Ecto neural progenitor cell (in vitro differentiated cells): ENCODE results near the gene NR5A1.

ENCODE experiments used
- DNase-seq: peaks from one replicate; pipeline ENCODE4 v3.0.0-alpha.2; 2018; ENCODE audit warnings: low spot score

The NR5A1 gene

DNA sequence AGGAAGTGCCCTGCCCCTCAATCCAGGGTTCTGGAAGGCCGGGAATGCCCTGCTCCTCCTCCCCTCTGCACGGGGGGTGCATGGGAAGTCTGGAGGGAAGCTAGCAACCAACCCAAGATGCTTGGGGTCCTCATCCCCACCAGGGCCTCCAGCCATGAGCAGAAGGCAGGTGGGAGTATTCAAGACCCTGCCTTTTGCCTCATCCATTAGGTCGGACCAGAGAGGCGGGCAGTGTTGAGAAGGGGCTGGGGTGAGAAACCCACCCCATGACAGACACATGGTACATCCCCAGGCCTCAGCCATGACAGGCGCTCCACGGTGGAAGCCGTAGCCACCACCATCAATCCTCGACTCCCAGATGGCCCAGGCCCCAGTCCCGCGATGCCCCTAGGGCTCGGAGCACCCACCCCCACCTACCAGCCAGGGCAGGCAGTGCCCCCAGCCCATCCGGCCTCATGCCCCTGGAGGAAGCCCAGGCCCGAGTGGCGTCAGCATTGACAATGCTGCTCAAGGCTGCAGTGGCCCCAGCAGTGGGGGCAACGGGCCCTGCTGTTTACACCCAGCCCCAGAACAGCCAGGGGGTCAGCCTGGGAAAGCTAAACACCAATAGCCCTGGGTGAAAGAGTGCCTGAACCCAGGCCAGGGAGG lies 8.6 kb downstream of the NR5A1 start:
- DNase-seq, result no peak

DNA sequence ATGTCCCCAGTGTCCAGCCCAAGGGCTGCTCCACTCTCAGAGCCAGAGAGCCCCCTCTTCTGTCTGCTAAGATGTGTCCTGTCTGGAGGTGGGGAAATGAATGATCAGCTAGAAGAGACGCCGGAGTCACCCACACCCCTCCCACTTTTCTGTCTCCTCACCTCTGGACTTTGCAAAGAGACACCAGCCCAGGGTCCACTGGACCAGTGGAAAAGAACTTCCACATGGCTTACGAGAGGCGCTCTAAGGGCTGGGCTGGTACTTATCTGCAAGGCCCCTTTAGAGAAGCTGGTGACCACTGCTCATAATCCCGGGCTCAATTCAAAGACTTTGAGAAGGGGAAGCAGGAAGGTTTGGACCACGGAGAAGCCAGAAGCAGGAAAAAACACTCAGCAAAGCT lies 9.2 kb downstream of the NR5A1 start:
- no peak for DNase-seq

DNA sequence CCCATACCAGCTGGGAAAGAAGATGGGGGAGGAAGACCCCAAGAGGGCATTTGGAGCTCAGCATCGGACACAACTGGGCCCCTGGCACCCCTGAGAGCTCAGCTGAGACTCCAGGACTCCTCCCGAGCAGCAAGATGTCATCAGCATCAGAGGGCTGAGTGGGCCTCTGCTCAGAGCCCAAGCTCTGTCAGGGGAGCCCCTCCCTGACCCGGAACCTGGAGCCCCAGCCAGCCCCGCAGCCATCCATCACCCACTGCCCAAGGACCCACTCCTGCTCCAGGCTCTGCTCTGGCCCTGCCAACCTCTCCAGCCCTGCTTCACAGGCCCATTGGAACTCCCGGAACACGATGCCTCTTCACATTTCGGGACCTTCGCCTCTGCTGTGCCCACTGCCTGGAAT lies 9.8 kb downstream of the NR5A1 start:
- no peak for DNase-seq

DNA sequence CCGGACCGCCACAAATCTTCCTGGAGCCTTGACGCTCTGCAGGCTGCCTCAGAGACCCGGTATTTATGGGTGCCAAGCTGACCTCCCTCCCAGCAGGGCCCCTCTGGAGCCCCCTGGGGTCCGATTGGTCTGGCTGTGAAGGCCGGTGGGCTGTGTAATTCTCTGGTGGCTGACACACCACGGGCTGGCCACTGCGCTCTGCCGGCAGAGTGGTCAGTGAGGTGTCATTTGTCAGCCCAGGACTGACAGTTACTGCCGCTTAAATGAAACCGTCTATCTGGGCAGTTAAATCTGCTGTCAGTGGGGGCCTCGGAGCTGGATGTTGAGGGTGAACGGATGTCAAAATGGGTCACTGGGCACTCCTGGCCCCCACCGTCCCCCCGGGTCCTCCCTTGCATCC lies 10.7 kb downstream of the NR5A1 start:
- DNase-seq, result no peak

GRCh38 chr9:124496075-124496449 lies 11.1 kb downstream of the NR5A1 start:
- DNase-seq, result no peak

- DNase-seq, result no peak
Observed at GRCh38 chr9:124495126-124496074, 11.8 kb downstream of the NR5A1 start.

- no peak for DNase-seq
Observed at GRCh38 chr9:124493794-124494479, 13.3 kb downstream of the NR5A1 start.

DNA sequence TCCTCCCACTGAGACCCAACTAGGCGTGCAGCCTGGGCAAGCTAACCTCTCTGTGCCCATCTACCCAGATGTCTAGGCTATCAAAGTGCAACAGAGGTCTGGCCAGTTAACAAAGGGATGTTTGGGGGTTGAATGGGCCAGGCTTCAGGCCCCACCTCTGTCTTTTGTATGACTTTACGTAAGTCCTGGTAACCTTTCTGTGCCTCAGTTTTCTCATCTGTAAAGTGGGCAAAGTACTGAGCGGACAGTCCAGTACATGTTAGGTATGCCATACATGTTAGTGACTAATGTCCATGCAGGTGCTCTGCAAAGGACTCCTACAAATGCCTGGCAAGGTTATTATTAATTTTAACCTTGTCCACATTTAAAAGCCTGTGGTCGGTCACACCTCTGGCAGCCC lies 14.0 kb downstream of the NR5A1 start:
- no peak for DNase-seq

DNA sequence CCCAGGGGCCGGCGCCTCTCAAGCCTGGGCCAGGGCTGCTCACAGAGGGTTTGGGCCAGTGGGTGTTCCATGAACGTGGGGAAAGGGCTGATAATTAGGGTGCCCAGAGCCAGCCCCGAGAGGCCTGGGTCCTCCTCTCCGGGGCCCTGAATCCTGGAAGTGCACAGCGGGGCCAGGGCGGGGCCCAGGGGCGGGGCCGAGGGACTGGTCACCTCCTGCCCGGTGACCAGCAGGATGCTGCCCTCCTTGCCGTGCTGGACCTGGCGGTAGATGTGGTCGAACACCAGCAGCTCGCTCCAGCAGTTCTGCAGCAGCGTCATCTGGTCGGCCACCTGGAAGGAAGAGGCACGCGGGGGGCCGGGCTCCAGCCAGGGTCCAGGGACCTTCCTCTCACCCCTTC lies 14.4 kb downstream of the NR5A1 start:
- no peak for DNase-seq

- DNase-seq, result no peak
Observed at GRCh38 chr9:124491049-124491975, 15.9 kb downstream of the NR5A1 start.

GRCh38 chr9:124490004-124490403 lies 17.2 kb downstream of the NR5A1 start:
- DNase-seq, result no peak

DNA sequence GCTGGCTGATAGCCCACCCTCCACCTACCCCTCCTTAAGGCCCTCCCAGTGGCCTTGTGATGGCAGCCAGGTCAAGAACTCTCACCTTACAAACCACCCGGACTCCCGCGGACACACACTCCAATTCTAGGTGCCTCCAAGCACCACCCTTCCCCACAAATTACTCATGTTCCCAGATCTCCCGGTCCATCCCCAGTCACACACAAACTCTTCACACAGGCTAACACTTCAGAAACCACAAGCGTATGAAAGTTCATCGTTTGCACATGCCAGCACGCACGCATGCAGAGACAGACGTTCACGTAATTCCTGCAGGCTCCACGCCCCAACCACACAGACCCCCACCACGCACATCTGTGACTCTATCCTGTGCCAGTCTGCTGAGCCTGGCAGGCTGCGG lies 18.0 kb downstream of the NR5A1 start:
- DNase-seq, result no peak

- DNase-seq, result no peak
Observed at GRCh38 chr9:124488641-124489210, 18.5 kb downstream of the NR5A1 start.

- DNase-seq, result no peak
Observed at GRCh38 chr9:124487260-124488182, 19.7 kb downstream of the NR5A1 start.

DNA sequence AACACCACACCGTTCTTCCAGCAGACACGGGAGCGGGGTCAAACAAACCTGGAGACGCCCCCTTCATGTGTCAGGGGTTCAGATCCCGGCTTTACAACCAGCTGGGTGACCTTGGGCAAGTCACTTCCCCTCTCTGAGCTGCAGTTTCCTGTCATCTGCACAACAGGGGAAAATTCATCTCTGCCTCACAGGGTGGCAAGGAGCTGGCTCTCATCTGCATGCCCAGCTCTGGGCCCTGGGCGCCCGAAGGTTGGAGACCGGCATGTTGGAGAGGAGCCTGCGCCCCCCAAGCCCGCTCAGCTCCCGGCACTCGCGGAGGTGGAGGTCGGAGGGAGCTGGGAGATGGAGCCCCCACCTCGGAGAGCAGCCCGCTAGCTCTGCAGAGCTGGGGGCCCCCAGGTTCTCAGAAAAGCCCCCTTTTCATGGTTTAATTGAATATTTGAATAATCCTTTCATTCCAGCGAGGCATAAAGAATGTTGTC lies 20.4 kb downstream of the NR5A1 start:
- DNase-seq, result no peak

DNA sequence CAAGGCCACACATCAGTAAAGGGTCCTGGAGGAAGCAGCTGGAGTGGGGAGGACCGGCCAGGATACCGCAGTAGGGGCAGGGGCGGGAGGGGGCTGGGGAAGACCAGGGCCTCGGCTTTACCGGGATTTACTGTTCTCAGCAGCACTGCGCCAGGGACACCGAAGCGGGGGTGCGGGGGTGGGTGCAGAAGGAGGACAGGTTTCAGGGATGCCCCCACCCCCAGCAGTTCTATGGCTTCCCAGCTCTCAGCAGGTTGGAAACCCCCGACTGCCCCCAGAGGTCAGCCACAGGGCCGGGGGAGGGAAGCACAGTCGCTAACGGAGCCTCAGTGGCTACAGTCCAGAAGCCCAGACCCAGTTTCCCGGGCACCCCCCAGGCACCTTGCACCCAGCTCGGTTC lies 21.3 kb downstream of the NR5A1 start:
- DNase-seq, result no peak

- DNase-seq, result no peak
Observed at GRCh38 chr9:124485201-124485600, 22.0 kb downstream of the NR5A1 start.

- DNase-seq, result no peak
Observed at GRCh38 chr9:124483481-124483880, 23.7 kb downstream of the NR5A1 start.

- peak; percentile 74 for DNase-seq
Observed at GRCh38 chr9:124482431-124483031, 24.7 kb downstream of the NR5A1 start.

DNA sequence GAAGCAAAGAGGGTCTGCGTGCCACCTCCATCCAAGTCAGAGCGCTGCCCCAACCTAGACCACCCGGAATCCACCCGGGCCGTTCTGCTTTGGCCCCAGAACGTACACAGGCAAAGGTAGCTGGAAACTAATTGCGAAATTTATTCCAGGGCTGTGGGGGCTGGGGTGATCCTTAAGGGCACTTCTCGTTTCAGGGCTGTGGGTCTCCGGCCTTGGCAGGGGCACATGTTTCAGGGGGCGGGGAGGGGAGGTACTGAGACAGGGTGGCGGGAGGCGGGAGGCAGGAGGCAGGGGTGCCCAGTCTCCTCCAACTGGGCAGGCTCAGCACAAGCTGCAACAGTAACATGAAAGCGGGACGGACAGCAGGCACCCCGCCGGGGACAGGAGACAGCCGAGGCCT lies 26.1 kb downstream of the NR5A1 start:
- no peak for DNase-seq
